Measurements from ENCODE around the gene ESYT2.

ESYT2 gene

GRCh38 chr7:158821171-158822031, 7.9 kb downstream of the ESYT2 start:
- Histone ChIP-seq H3K36me3 (ENCODE audit: insufficient read depth, low read length) (no peaks in the 10 kb centered on the region), H3K4me3 (ENCODE audit: low read depth, low read length) (peak overlapping the region; percentile 52), H2AFZ (ENCODE audit: low read length, unreplicated experiment) (peak overlapping the region; percentile 17), H3K79me2 (ENCODE audit: control insufficient read depth, insufficient read depth, low read length, unreplicated experiment) (peaks cover 74% of the 10 kb centered on the region), H3K27me3 (ENCODE audit: insufficient read depth, low read length) (no peaks in the 10 kb centered on the region), H3K27ac (ENCODE audit: low read depth, low read length) (peak overlapping the region; percentile 98), H3K4me1 (ENCODE audit: control insufficient read depth, insufficient read depth, low read length, unreplicated experiment) (peaks cover 52% of the 10 kb centered on the region)

GRCh38 chr7:158820656-158821055, 8.7 kb downstream of the ESYT2 start:
- peak overlapping the region; percentile 52 for H3K4me3 ChIP-seq (ENCODE audit: low read depth, low read length)
- no peaks in the 10 kb centered on the region for H3K36me3 ChIP-seq (ENCODE audit: insufficient read depth, low read length)
- peaks cover 59% of the 10 kb centered on the region for H3K4me1 ChIP-seq (ENCODE audit: control insufficient read depth, insufficient read depth, low read length, unreplicated experiment)
- no peak overlapping the region for H2AFZ ChIP-seq (ENCODE audit: low read length, unreplicated experiment)
- no peaks in the 10 kb centered on the region for H3K27me3 ChIP-seq (ENCODE audit: insufficient read depth, low read length)
- peaks cover 74% of the 10 kb centered on the region for H3K79me2 ChIP-seq (ENCODE audit: control insufficient read depth, insufficient read depth, low read length, unreplicated experiment)
- peak overlapping the region; percentile 98 for H3K27ac ChIP-seq (ENCODE audit: low read depth, low read length)

GRCh38 chr7:158819571-158820203, 9.6 kb downstream of the ESYT2 start:
- Histone ChIP-seq H3K27ac (ENCODE audit: low read depth, low read length) (peak overlapping the region; percentile 98), H3K27me3 (ENCODE audit: insufficient read depth, low read length) (no peaks in the 10 kb centered on the region), H3K4me3 (ENCODE audit: low read depth, low read length) (peak overlapping the region; percentile 62), H3K36me3 (ENCODE audit: insufficient read depth, low read length) (no peaks in the 10 kb centered on the region), H2AFZ (ENCODE audit: low read length, unreplicated experiment) (no peak overlapping the region), H3K4me1 (ENCODE audit: control insufficient read depth, insufficient read depth, low read length, unreplicated experiment) (peaks cover 66% of the 10 kb centered on the region), H3K79me2 (ENCODE audit: control insufficient read depth, insufficient read depth, low read length, unreplicated experiment) (peaks cover 76% of the 10 kb centered on the region)

- Histone ChIP-seq H3K27me3 (ENCODE audit: insufficient read depth, low read length) (no peaks in the 10 kb centered on the region), H2AFZ (ENCODE audit: low read length, unreplicated experiment) (no peak overlapping the region), H3K27ac (ENCODE audit: low read depth, low read length) (peak overlapping the region; percentile 98), H3K4me3 (ENCODE audit: low read depth, low read length) (peak overlapping the region; percentile 62), H3K79me2 (ENCODE audit: control insufficient read depth, insufficient read depth, low read length, unreplicated experiment) (peaks cover 74% of the 10 kb centered on the region), H3K4me1 (ENCODE audit: control insufficient read depth, insufficient read depth, low read length, unreplicated experiment) (peaks cover 63% of the 10 kb centered on the region), H3K36me3 (ENCODE audit: insufficient read depth, low read length) (no peaks in the 10 kb centered on the region)
Measured at GRCh38 chr7:158818325-158819213, 10.7 kb downstream of the ESYT2 start.

GRCh38 chr7:158816995-158817394, 12.3 kb downstream of the ESYT2 start:
- Histone ChIP-seq H3K27ac (ENCODE audit: low read depth, low read length) (peak overlapping the region; percentile 98), H3K36me3 (ENCODE audit: insufficient read depth, low read length) (no peaks in the 10 kb centered on the region), H3K27me3 (ENCODE audit: insufficient read depth, low read length) (no peaks in the 10 kb centered on the region), H3K79me2 (ENCODE audit: control insufficient read depth, insufficient read depth, low read length, unreplicated experiment) (peaks cover 78% of the 10 kb centered on the region), H2AFZ (ENCODE audit: low read length, unreplicated experiment) (no peak overlapping the region), H3K4me3 (ENCODE audit: low read depth, low read length) (peak overlapping the region; percentile 62), H3K4me1 (ENCODE audit: control insufficient read depth, insufficient read depth, low read length, unreplicated experiment) (peaks cover 70% of the 10 kb centered on the region)

- peak overlapping the region; percentile 98 for H3K27ac ChIP-seq (ENCODE audit: low read depth, low read length)
- H3K4me1 ChIP-seq (ENCODE audit: control insufficient read depth, insufficient read depth, low read length, unreplicated experiment), result peaks cover 70% of the 10 kb centered on the region
- H3K36me3 ChIP-seq (ENCODE audit: insufficient read depth, low read length), result no peaks in the 10 kb centered on the region
- peak overlapping the region; percentile 62 for H3K4me3 ChIP-seq (ENCODE audit: low read depth, low read length)
- no peak overlapping the region for H2AFZ ChIP-seq (ENCODE audit: low read length, unreplicated experiment)
- no peaks in the 10 kb centered on the region for H3K27me3 ChIP-seq (ENCODE audit: insufficient read depth, low read length)
- H3K79me2 ChIP-seq (ENCODE audit: control insufficient read depth, insufficient read depth, low read length, unreplicated experiment), result peaks cover 77% of the 10 kb centered on the region
Measured at GRCh38 chr7:158816271-158816670, 13.0 kb downstream of the ESYT2 start.

- H3K27me3 ChIP-seq (ENCODE audit: insufficient read depth, low read length), result no peaks in the 10 kb centered on the region
- H3K4me1 ChIP-seq (ENCODE audit: control insufficient read depth, insufficient read depth, low read length, unreplicated experiment), result peaks cover 69% of the 10 kb centered on the region
- H3K4me3 ChIP-seq (ENCODE audit: low read depth, low read length), result peak overlapping the region; percentile 62; the same call in 1 of the 2 replicates
- H3K27ac ChIP-seq (ENCODE audit: low read depth, low read length), result peak overlapping the region; percentile 98; the same call in 1 of the 2 replicates
- no peaks in the 10 kb centered on the region for H3K36me3 ChIP-seq (ENCODE audit: insufficient read depth, low read length)
- no peak overlapping the region for H2AFZ ChIP-seq (ENCODE audit: low read length, unreplicated experiment)
- peaks cover 78% of the 10 kb centered on the region for H3K79me2 ChIP-seq (ENCODE audit: control insufficient read depth, insufficient read depth, low read length, unreplicated experiment)
Measured at GRCh38 chr7:158815800-158816128, 13.5 kb downstream of the ESYT2 start.

GRCh38 chr7:158815083-158815799, 14.1 kb downstream of the ESYT2 start:
- no peak overlapping the region for H2AFZ ChIP-seq (ENCODE audit: low read length, unreplicated experiment)
- no peaks in the 10 kb centered on the region for H3K36me3 ChIP-seq (ENCODE audit: insufficient read depth, low read length)
- H3K4me3 ChIP-seq (ENCODE audit: low read depth, low read length), result peak overlapping the region; percentile 62; the same call in 1 of the 2 replicates
- H3K79me2 ChIP-seq (ENCODE audit: control insufficient read depth, insufficient read depth, low read length, unreplicated experiment), result peaks cover 81% of the 10 kb centered on the region
- peak overlapping the region; percentile 98; the same call in 1 of the 2 replicates for H3K27ac ChIP-seq (ENCODE audit: low read depth, low read length)
- no peaks in the 10 kb centered on the region for H3K27me3 ChIP-seq (ENCODE audit: insufficient read depth, low read length)
- peaks cover 64% of the 10 kb centered on the region for H3K4me1 ChIP-seq (ENCODE audit: control insufficient read depth, insufficient read depth, low read length, unreplicated experiment)

- Histone ChIP-seq H3K4me3 (ENCODE audit: low read depth, low read length) (no peak overlapping the region), H3K36me3 (ENCODE audit: insufficient read depth, low read length) (no peaks in the 10 kb centered on the region), H3K27ac (ENCODE audit: low read depth, low read length) (no peak overlapping the region), H3K4me1 (ENCODE audit: control insufficient read depth, insufficient read depth, low read length, unreplicated experiment) (peaks cover 58% of the 10 kb centered on the region), H3K27me3 (ENCODE audit: insufficient read depth, low read length) (no peaks in the 10 kb centered on the region), H2AFZ (ENCODE audit: low read length, unreplicated experiment) (no peak overlapping the region), H3K79me2 (ENCODE audit: control insufficient read depth, insufficient read depth, low read length, unreplicated experiment) (peaks cover 81% of the 10 kb centered on the region)
Measured at GRCh38 chr7:158814637-158815036, 14.7 kb downstream of the ESYT2 start.

GRCh38 chr7:158812684-158813083, 16.6 kb downstream of the ESYT2 start:
- H3K27me3 ChIP-seq (ENCODE audit: insufficient read depth, low read length), result no peaks in the 10 kb centered on the region
- peaks cover 46% of the 10 kb centered on the region for H3K4me1 ChIP-seq (ENCODE audit: control insufficient read depth, insufficient read depth, low read length, unreplicated experiment)
- peaks cover 92% of the 10 kb centered on the region for H3K79me2 ChIP-seq (ENCODE audit: control insufficient read depth, insufficient read depth, low read length, unreplicated experiment)
- H3K4me3 ChIP-seq (ENCODE audit: low read depth, low read length), result no peak overlapping the region
- no peak overlapping the region for H3K27ac ChIP-seq (ENCODE audit: low read depth, low read length)
- H2AFZ ChIP-seq (ENCODE audit: low read length, unreplicated experiment), result no peak overlapping the region
- peaks cover 7% of the 10 kb centered on the region for H3K36me3 ChIP-seq (ENCODE audit: insufficient read depth, low read length)

Data from ACC112 (cell line).